Right lobe of liver (tissue), 4 donors: ENCODE results near the gene KLRB1.
"Not testable (repeated sequence)": the region's sequence is repeated elsewhere in the genome, so short reads cannot be mapped to it uniquely, and the experiment has no call there.

ENCODE experiments used
- POLR2A ChIP-seq: fragments of 450-650 bp; IDR thresholded peaks from one replicate; pipeline ENCODE4 v1.6.1; 2017; ENCODE audit warnings: antibody characterized with exemption, mild to moderate bottlenecking
- TF ChIP-seq, protein P1 (sequence below), 4 donors: fragments of 200-600 bp in 3 of 4; fragments of 450-650 bp in 1 of 4; IDR thresholded peaks; one replicate each; pipeline versions ENCODE4 v1.5.1 to v1.8.0; 2016 to 2022; ENCODE audit warnings: antibody characterized with exemption in 4 of 4, mild to moderate bottlenecking in 2 of 4
- donor health status: DM: no; HTN: no; CAD: no.
- donor health status: DM: no; HTN: no; CAD: no.
- donor health status: DM: no; HTN: yes; CAD: no.

DNA sequence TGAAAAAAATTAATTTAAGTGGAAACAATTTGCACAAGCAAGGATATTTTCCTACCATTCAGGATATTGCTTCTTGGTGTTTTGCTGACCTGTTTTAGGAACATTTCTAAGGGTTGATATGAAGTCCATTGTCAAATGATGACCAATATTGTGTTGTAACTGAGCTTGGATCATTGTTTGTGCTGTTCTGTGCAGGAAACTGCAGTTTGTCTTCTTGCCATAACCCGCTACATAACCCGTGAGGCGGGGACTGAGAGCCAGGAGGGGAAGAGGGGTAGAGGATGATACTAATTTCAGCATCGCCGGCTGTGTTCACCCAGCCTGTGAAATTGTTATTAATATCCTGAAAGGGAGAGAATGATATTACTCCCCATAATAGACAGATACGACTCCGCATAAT is 41.6 kb downstream of the KLRB1 start:
- TF ChIP-seq, protein P1, sequence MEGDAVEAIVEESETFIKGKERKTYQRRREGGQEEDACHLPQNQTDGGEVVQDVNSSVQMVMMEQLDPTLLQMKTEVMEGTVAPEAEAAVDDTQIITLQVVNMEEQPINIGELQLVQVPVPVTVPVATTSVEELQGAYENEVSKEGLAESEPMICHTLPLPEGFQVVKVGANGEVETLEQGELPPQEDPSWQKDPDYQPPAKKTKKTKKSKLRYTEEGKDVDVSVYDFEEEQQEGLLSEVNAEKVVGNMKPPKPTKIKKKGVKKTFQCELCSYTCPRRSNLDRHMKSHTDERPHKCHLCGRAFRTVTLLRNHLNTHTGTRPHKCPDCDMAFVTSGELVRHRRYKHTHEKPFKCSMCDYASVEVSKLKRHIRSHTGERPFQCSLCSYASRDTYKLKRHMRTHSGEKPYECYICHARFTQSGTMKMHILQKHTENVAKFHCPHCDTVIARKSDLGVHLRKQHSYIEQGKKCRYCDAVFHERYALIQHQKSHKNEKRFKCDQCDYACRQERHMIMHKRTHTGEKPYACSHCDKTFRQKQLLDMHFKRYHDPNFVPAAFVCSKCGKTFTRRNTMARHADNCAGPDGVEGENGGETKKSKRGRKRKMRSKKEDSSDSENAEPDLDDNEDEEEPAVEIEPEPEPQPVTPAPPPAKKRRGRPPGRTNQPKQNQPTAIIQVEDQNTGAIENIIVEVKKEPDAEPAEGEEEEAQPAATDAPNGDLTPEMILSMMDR (IDR thresholded peaks at IDR 0.05): not testable (repeated sequence)
- not testable (repeated sequence) for TF ChIP-seq POLR2A
